ENCODE data around the gene PSMD12. TPM values are rescaled to one million over a fixed set of nuclear protein-coding genes. Genes with fewer than 3 reads are reported as not detected.
A peak's percentile ranks its signal among the peaks of the same experiment; 100 is the strongest.

PSMD12 gene
- total and polyA plus RNA-seq, 9 of the 15 experiments (the other 6 are each of a cell fraction or from before 2014, with no cell fraction given), result 36.6 to 150 (median 65.5) TPM

- peak; percentile 99 for TF ChIP-seq ETV5 (CRISPR knock-in tag; IDR thresholded peaks at IDR 0.05; ENCODE audit: low read depth)
- TF ChIP-seq HDAC6 (IDR thresholded peaks at IDR 0.05; ENCODE audit: low read depth, low read length), result no peak
- TF ChIP-seq JUN (IDR thresholded peaks at IDR 0.05; ENCODE audit: borderline replicate concordance, low read depth, low read length), result no peak; the same call in 1 of the 2 replicates
- no peak; the same call in 1 of the 2 replicates for TF ChIP-seq JUN (CRISPR knock-in tag; IDR thresholded peaks at IDR 0.05; ENCODE audit: borderline replicate concordance)
- TF ChIP-seq IRF2 (CRISPR knock-in tag; IDR thresholded peaks at IDR 0.05), result no peak
- peak; percentile 88 for TF ChIP-seq FIP1L1 (IDR thresholded peaks at IDR 0.05; ENCODE audit: low read depth, low read length, poor library complexity, severe bottlenecking)
- no peak for TF ChIP-seq PATZ1 (CRISPR knock-in tag; IDR thresholded peaks at IDR 0.05; ENCODE audit: borderline replicate concordance)
- TF ChIP-seq CEBPB (tag; IDR thresholded peaks at IDR 0.05), result 0 out of 2 replicates have a peak, but pooled peaks have one; percentile 5
- no peak for TF ChIP-seq CREBBP (IDR thresholded peaks at IDR 0.05; ENCODE audit: low read depth, low read length)
- no peak for TF ChIP-seq CCAR2 (IDR thresholded peaks at IDR 0.05; ENCODE audit: low read depth, low read length)
- no peak for TF ChIP-seq ZNF184 (CRISPR knock-in tag; IDR thresholded peaks at IDR 0.05)
- no peak; the same call in 1 of the 2 replicates for TF ChIP-seq BRD4 (IDR thresholded peaks at IDR 0.05)
- TF ChIP-seq GTF2E2 (tag; IDR thresholded peaks at IDR 0.05), result peak; percentile 86
- no peak for TF ChIP-seq TAF15 (IDR thresholded peaks at IDR 0.05; ENCODE audit: low read depth, low read length)
- no peak for TF ChIP-seq PREB (CRISPR knock-in tag; IDR thresholded peaks at IDR 0.05)
- no peak for TF ChIP-seq ARID1B (IDR thresholded peaks at IDR 0.05)
- TF ChIP-seq HIVEP1 (CRISPR knock-in tag; IDR thresholded peaks at IDR 0.05), result no peak
- TF ChIP-seq HMGN3 (IDR thresholded peaks at IDR 0.05; ENCODE audit: borderline replicate concordance, extremely low read depth, insufficient read length, low read depth, low read length), result no peak
- TF ChIP-seq THAP12 (CRISPR knock-in tag; IDR thresholded peaks at IDR 0.05), result peak; percentile 88
- TF ChIP-seq FOXO4 (CRISPR knock-in tag; IDR thresholded peaks at IDR 0.05), result no peak
- no peak for TF ChIP-seq THRAP3 (IDR thresholded peaks at IDR 0.05; ENCODE audit: borderline replicate concordance)
These were observed at the start of gene PSMD12 (continued) for GRCh38 chr17:67366193-67367157.

All from K562 (cell line).